Heart left ventricle (tissue), 13 donors: ENCODE data around the gene STPG2.

Experiments used
- CTCF ChIP-seq, 12 donors: fragments of 200-600 bp; sonication (generic) in 4 of 12; IDR thresholded peaks; one replicate each; pipeline versions ENCODE4 v1.5.0 to v1.8.0; 2018 to 2022; ENCODE audit warnings: antibody characterized with exemption in 12 of 12, mild to moderate bottlenecking in 5 of 12
- POLR2A ChIP-seq, 2 donors: fragments of 450-650 bp; IDR thresholded peaks; one replicate each; pipeline ENCODE4 v1.6.1; 2017; ENCODE audit warnings: antibody characterized with exemption in 2 of 2, mild to moderate bottlenecking in 2 of 2, moderate library complexity in 2 of 2
- donor health status: ischemic (EF 13 %, LVEDD 7.1; RV severe dilation, severe dysfunction).
- donor health status: DM: no; HTN: yes; CAD: no.
- donor health status: DM: no; HTN: no; CAD: no.
- donor health status: ischemic (EF 25% LVEDD 6.9; RV normal size, moderate dysfunction).
- donor health status: ischemic (EF 25% LVEDD 5.7; RV mildly dilated, moderate dysfunction).
- donor health status: ischemic (EF 35%, LVEDD 5.7; RV mildly dilated, moderate dysfunction).
- donor health status: nonischemic (EF 11% LVEDD 7.7; RV severe dilation, severe dysfunction).
- donor health status: DM: yes; HTN: yes; CAD: no.
- donor health status: PGD.
- donor health status: ischemic (EF 29% LVEDD 5.4; RV normal size, mild dysfunction).
- donor health status: nonischemic (EF 23%, LVEDD 6.1; RV moderate dilation, normal function).

- TF ChIP-seq CTCF (IDR thresholded peaks at IDR 0.05) (no peak), POLR2A (IDR thresholded peaks at IDR 0.05) (no peak)
These were observed 41.3 kb downstream of the STPG2 start for GRCh38 chr4:98101988-98102387.
